HG02943 (cell line): ENCODE data around the gene PSMD11.

Experiments used
- ATAC-seq: cut with Tn5 transposase; IDR thresholded peaks from one replicate; pipeline ENCODE4 v1.9.1; 2021; ENCODE audit warnings: mild to moderate bottlenecking, low read depth, moderate library complexity; ENCODE audit not compliant: unreplicated experiment

PSMD11 gene

GRCh38 chr17:32527146-32527545 lies 82.8 kb downstream of the PSMD11 start:
- ATAC-seq: no peak

- no peak for ATAC-seq
These were observed 84.5 kb downstream of the PSMD11 start for GRCh38 chr17:32528825-32529224.

GRCh38 chr17:32529604-32530003 lies 85.3 kb downstream of the PSMD11 start:
- no peak for ATAC-seq
